Panc1 (cell line): ENCODE measurements around the gene GALNTL6. TPM values are rescaled to one million over a fixed set of nuclear protein-coding genes. Genes with fewer than 3 reads are reported as not detected.

Experiments used
- ATAC-seq: fragments of 200-7000 bp; cut with Tn5 transposase; 2 replicates; pipeline ENCODE4 v1.9.1; 2020; ENCODE audit warnings: mild to moderate bottlenecking, moderate library complexity
- BruUV-seq: library from RNA; stranded (reverse); fragments of 400-500 nt; replicated peaks from 2 replicates; lab custom pipeline; 2021; lab: Mats Ljungman, UMichigan
- CTCF ChIA-PET: fragments of 300-600 bp; sonication (Branson Sonifier 250); formaldehyde crosslinking; loops from one replicate; lab custom pipeline; 2022; ENCODE audit warnings: antibody characterized with exemption; lab: Charles Lee
- POLR2A ChIA-PET: fragments of 300-600 bp; sonication (Branson Sonifier 250); formaldehyde crosslinking; loops from one replicate; lab custom pipeline; 2022; ENCODE audit warnings: antibody characterized with exemption; lab: Charles Lee
- DNase-seq: peaks from one replicate; pipeline ENCODE4 v3.0.0-alpha.2; 2010; ENCODE audit warnings: low read depth, low spot score
- H3K27ac ChIP-seq: 2 replicates; pipeline ENCODE4 v1.5.1; 2011; ENCODE audit warnings: mild to moderate bottlenecking, low read length, inconsistent platforms
- H3K27me3 ChIP-seq: fragments of 200-500 bp; sonication (Bioruptor generic); 2 replicates; pipeline ENCODE4 v1.6.0; 2014; ENCODE audit warnings: low read length, inconsistent platforms; ENCODE audit not compliant: control insufficient read depth, insufficient read depth
- H3K36me3 ChIP-seq: fragments of 200-500 bp; sonication (Bioruptor generic); 2 replicates; pipeline ENCODE4 v1.5.1; 2014; ENCODE audit warnings: inconsistent platforms, mild to moderate bottlenecking, low read length, moderate library complexity; ENCODE audit not compliant: control insufficient read depth, insufficient read depth
- H3K4me1 ChIP-seq: 2 replicates; pipeline ENCODE4 v1.5.1; 2011; ENCODE audit warnings: inconsistent platforms, mild to moderate bottlenecking, low read length, moderate library complexity; ENCODE audit not compliant: control insufficient read depth, insufficient read depth
- H3K4me3 ChIP-seq, 2 experiments: 2 replicates each; pipeline ENCODE4 v1.5.1; 2011 to 2012; ENCODE audit warnings: low read depth in 2 of 2, low read length in 2 of 2, mild to moderate bottlenecking in 2 of 2, inconsistent platforms in 1 of 2, moderate library complexity in 1 of 2
- H3K9me3 ChIP-seq: fragments of 200-500 bp; sonication (Bioruptor generic); 2 replicates; pipeline ENCODE4 v1.5.1; 2014; ENCODE audit warnings: low read depth, mild to moderate bottlenecking, inconsistent platforms, low read length, moderate library complexity; ENCODE audit not compliant: control insufficient read depth, insufficient read depth
- POLR2AphosphoS5 ChIP-seq: IDR thresholded peaks from 2 replicates; pipeline ENCODE4 v1.6.1; 2012; ENCODE audit warnings: mild to moderate bottlenecking, low read depth, low read length, moderate library complexity
- SIN3A ChIP-seq: IDR thresholded peaks from 2 replicates; pipeline ENCODE4 v1.6.1; 2012; ENCODE audit warnings: low read depth, mild to moderate bottlenecking, low read length, moderate library complexity, borderline replicate concordance; ENCODE audit not compliant: insufficient read depth
- TCF7L2 ChIP-seq: IDR thresholded peaks from 2 replicates; pipeline ENCODE4 v1.6.1; 2011; ENCODE audit warnings: mild to moderate bottlenecking, low read depth, low read length, inconsistent platforms
- in situ Hi-C: cut with HindIII; loops from 2 replicates; pipeline ENCODE4 v1.10.0; 2016; ENCODE audit warnings: low sequenced_read_pairs, low pct_unique_long_range_greater_than_20kb
- intact Hi-C: fragments of 100-400 bp; cut with micrococcal nuclease; formaldehyde crosslinking; loops from one replicate; pipeline ENCODE4 v1.10.0; 2022; ENCODE audit not compliant: unreplicated experiment
- total RNA-seq: library from RNA; stranded (reverse); gene quantifications from one replicate; pipeline ENCODE4 v1.2.1, GENCODE V29; 2021; ENCODE audit not compliant: unreplicated experiment
- TF ChIP-seq, protein P1 (sequence below), 2 experiments: IDR thresholded peaks; 2 replicates each; pipeline ENCODE4 v1.6.1; 2011 to 2012; ENCODE audit warnings: low read depth in 2 of 2, control low read depth in 1 of 2, low read length in 1 of 2, mild to moderate bottlenecking in 1 of 2, moderate library complexity in 1 of 2; ENCODE audit not compliant: insufficient read depth in 1 of 2
- TF ChIP-seq, protein P2 (sequence below): fragments of 450-650 bp; IDR thresholded peaks from 2 replicates; pipeline ENCODE4 v1.5.1; 2017; ENCODE audit warnings: mild to moderate bottlenecking

Gene GALNTL6
- total RNA-seq, 1 experiment from 2014 or later, result not detected

DNA sequence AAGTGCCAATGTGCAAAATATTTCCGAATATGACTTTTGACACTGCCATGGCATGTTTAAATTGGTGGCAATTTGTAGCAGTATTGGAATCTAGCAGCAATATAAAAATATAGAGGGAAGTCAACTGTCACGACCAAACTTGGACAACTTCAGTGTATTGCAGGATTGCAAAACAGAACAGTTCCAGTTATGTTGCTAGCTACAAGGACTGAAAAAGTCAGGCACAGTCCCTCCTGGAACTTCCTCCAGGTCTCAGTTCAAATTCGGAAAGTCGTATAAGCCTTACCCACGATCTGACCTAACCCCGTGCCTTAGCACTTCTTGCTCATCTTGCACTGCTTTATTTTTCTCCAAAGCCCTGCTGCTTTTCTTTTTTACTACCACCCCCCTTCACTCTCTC, 965.4 kb downstream of the GALNTL6 start:
- no peak for DNase-seq
- H3K36me3 ChIP-seq, result no peaks in the 10 kb centered on the region
- no TSS peak for BruUV-seq
- H3K27ac ChIP-seq, result no peak overlapping the region
- intact Hi-C loops (no loop called here), in situ Hi-C loops (no loop called here)
- POLR2A ChIA-PET, result no interaction called here
- no peak for ATAC-seq
- H3K9me3 ChIP-seq, result no peaks in the 10 kb centered on the region
- CTCF ChIA-PET, result no interaction called here
- TF ChIP-seq, protein P1, sequence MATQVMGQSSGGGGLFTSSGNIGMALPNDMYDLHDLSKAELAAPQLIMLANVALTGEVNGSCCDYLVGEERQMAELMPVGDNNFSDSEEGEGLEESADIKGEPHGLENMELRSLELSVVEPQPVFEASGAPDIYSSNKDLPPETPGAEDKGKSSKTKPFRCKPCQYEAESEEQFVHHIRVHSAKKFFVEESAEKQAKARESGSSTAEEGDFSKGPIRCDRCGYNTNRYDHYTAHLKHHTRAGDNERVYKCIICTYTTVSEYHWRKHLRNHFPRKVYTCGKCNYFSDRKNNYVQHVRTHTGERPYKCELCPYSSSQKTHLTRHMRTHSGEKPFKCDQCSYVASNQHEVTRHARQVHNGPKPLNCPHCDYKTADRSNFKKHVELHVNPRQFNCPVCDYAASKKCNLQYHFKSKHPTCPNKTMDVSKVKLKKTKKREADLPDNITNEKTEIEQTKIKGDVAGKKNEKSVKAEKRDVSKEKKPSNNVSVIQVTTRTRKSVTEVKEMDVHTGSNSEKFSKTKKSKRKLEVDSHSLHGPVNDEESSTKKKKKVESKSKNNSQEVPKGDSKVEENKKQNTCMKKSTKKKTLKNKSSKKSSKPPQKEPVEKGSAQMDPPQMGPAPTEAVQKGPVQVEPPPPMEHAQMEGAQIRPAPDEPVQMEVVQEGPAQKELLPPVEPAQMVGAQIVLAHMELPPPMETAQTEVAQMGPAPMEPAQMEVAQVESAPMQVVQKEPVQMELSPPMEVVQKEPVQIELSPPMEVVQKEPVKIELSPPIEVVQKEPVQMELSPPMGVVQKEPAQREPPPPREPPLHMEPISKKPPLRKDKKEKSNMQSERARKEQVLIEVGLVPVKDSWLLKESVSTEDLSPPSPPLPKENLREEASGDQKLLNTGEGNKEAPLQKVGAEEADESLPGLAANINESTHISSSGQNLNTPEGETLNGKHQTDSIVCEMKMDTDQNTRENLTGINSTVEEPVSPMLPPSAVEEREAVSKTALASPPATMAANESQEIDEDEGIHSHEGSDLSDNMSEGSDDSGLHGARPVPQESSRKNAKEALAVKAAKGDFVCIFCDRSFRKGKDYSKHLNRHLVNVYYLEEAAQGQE (IDR thresholded peaks at IDR 0.05; ENCODE audit: insufficient read depth in 1 of 2, low read depth in 2 of 2, low read length in 1 of 2), result no peak
- TF ChIP-seq TCF7L2, result no peak
- TF ChIP-seq POLR2AphosphoS5, result no peak
- no peaks in the 10 kb centered on the region for H3K27me3 ChIP-seq
- H3K4me1 ChIP-seq, result no peaks in the 10 kb centered on the region
- H3K4me3 ChIP-seq, result no peak overlapping the region

DNA sequence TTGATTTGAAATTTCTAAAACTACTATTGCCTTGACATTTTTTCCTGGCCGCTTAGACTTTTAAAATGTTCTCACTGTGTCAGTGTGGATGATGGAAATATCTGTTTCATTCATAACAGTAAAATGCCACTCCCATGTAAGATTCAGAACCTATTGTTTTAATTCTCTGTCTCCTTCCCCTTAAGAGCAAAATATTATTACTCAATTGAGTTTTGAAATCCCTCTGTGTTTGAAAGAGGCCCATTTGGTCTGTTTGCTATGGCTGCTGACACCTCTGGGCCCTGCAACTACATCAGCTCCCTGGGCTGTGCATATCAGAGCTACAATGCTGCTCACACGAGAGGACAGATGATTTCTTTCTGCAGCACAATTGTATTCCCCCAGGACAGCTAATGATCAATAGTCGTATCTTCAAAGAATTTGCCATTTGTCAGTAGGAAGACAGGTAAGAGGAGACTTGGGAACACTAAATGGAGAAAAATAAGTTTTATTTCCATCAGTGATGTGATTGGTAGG, 967.4 kb downstream of the GALNTL6 start:
- Histone ChIP-seq H3K36me3 (no peaks in the 10 kb centered on the region), H3K4me1 (no peaks in the 10 kb centered on the region), H3K27me3 (no peaks in the 10 kb centered on the region), H3K9me3 (no peaks in the 10 kb centered on the region), H3K4me3 (no peak overlapping the region), H3K27ac (no peak overlapping the region)
- in situ Hi-C loops (no loop called here), intact Hi-C loops (no loop called here)
- no peak for TF ChIP-seq TCF7L2
- TF ChIP-seq, protein P1 (IDR thresholded peaks at IDR 0.05; ENCODE audit: insufficient read depth in 1 of 2, low read depth in 2 of 2, low read length in 1 of 2), result no peak
- TF ChIP-seq, protein P2, sequence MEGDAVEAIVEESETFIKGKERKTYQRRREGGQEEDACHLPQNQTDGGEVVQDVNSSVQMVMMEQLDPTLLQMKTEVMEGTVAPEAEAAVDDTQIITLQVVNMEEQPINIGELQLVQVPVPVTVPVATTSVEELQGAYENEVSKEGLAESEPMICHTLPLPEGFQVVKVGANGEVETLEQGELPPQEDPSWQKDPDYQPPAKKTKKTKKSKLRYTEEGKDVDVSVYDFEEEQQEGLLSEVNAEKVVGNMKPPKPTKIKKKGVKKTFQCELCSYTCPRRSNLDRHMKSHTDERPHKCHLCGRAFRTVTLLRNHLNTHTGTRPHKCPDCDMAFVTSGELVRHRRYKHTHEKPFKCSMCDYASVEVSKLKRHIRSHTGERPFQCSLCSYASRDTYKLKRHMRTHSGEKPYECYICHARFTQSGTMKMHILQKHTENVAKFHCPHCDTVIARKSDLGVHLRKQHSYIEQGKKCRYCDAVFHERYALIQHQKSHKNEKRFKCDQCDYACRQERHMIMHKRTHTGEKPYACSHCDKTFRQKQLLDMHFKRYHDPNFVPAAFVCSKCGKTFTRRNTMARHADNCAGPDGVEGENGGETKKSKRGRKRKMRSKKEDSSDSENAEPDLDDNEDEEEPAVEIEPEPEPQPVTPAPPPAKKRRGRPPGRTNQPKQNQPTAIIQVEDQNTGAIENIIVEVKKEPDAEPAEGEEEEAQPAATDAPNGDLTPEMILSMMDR, result no peak
- TF ChIP-seq SIN3A, result no peak
- no peak for TF ChIP-seq POLR2AphosphoS5
- DNase-seq (no peak), ATAC-seq (no peak)
- ChIA-PET POLR2A (no interaction called here), CTCF (no interaction called here)
- BruUV-seq, result no TSS peak
